GM12878 (cell line): ENCODE results near the gene BBOF1.

Experiments
- POU2F2 ChIP-seq: IDR thresholded peaks from 3 replicates; pipeline ENCODE4 v1.6.1; 2011; ENCODE audit warnings: low read depth, mild to moderate bottlenecking, low read length, borderline replicate concordance
- TF ChIP-seq, protein P1 (sequence below), 3 experiments: IDR thresholded peaks in 2 of 3; conservative IDR thresholded peaks in 1 of 3; 2 replicates each; pipeline ENCODE4 v1.5.1; 2011; ENCODE audit warnings: low read depth in 3 of 3, low read length in 3 of 3, mild to moderate bottlenecking in 3 of 3, control low read depth in 2 of 3, moderate library complexity in 2 of 3, inconsistent platforms in 1 of 3, mixed read lengths in 1 of 3; ENCODE audit not compliant: control insufficient read depth in 2 of 3, insufficient read depth in 1 of 3; ENCODE audit errors: extremely low read depth in 1 of 3

GRCh38 chr14:74077401-74077800, 58.3 kb downstream of the BBOF1 start:
- no peak for TF ChIP-seq POU2F2
- TF ChIP-seq, protein P1, sequence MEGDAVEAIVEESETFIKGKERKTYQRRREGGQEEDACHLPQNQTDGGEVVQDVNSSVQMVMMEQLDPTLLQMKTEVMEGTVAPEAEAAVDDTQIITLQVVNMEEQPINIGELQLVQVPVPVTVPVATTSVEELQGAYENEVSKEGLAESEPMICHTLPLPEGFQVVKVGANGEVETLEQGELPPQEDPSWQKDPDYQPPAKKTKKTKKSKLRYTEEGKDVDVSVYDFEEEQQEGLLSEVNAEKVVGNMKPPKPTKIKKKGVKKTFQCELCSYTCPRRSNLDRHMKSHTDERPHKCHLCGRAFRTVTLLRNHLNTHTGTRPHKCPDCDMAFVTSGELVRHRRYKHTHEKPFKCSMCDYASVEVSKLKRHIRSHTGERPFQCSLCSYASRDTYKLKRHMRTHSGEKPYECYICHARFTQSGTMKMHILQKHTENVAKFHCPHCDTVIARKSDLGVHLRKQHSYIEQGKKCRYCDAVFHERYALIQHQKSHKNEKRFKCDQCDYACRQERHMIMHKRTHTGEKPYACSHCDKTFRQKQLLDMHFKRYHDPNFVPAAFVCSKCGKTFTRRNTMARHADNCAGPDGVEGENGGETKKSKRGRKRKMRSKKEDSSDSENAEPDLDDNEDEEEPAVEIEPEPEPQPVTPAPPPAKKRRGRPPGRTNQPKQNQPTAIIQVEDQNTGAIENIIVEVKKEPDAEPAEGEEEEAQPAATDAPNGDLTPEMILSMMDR (IDR thresholded peaks at IDR 0.05 in 2 of 3, conservative IDR thresholded peaks at IDR 0.05 in 1 of 3; ENCODE audit: control insufficient read depth in 2 of 3, extremely low read depth in 1 of 3, insufficient read depth in 1 of 3, low read depth in 3 of 3, low read length in 3 of 3) = no peak
